Right lobe of liver (tissue), 4 donors: ENCODE results near the gene TSHR.

Experiments
- CTCF ChIP-seq, 4 donors: fragments of 200-600 bp in 3 of 4; fragments of 450-650 bp in 1 of 4; IDR thresholded peaks; one replicate each; pipeline versions ENCODE4 v1.5.1 to v1.8.0; 2016 to 2022; ENCODE audit warnings: antibody characterized with exemption in 4 of 4, mild to moderate bottlenecking in 2 of 4
- POLR2A ChIP-seq: fragments of 450-650 bp; IDR thresholded peaks from one replicate; pipeline ENCODE4 v1.6.1; 2017; ENCODE audit warnings: antibody characterized with exemption, mild to moderate bottlenecking
- donor health status: DM: no; HTN: no; CAD: no.
- donor health status: DM: no; HTN: no; CAD: no.
- donor health status: DM: no; HTN: yes; CAD: no.

GRCh38 chr14:81172881-81173280, 217.5 kb downstream of the TSHR start:
- TF ChIP-seq POLR2A (no peak), CTCF (IDR thresholded peaks at IDR 0.05) (no peak)
